HG03175 (cell line): ENCODE measurements around the gene NPLOC4.
"Not testable (repeated sequence)": the region's sequence is repeated elsewhere in the genome, so short reads cannot be mapped to it uniquely, and the experiment has no call there.

Experiments used
- ATAC-seq: cut with Tn5 transposase; IDR thresholded peaks from one replicate; pipeline ENCODE4 v1.9.1; 2021; ENCODE audit warnings: mild to moderate bottlenecking, moderate library complexity; ENCODE audit not compliant: unreplicated experiment

Gene NPLOC4

DNA sequence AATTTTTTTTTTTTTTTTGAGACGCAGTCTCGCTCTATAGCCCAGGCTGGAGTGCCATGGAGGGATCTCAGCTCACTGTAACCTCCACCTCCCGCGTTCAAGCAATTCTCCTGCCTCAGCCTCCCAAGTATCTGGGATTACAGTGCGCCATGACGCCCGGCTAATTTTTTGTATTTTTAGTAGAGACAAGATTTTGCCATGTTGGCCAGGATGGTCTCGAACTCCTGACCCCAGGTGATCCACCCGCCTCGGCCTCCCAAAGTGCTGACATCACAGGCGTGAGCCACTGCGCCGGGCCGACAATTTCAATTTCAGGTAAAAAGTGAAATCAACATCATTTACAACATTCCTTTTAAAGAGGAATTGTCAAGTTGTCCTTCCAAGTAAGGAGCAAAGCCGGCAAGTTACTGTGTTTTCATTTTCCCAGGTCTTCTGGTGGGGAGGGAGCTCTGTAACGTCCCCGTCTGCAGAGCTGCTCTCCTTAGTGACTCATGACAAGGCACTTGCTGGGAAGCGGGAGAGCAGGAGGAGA, 873 bp downstream of the NPLOC4 start:
- peak; percentile 20 for ATAC-seq

DNA sequence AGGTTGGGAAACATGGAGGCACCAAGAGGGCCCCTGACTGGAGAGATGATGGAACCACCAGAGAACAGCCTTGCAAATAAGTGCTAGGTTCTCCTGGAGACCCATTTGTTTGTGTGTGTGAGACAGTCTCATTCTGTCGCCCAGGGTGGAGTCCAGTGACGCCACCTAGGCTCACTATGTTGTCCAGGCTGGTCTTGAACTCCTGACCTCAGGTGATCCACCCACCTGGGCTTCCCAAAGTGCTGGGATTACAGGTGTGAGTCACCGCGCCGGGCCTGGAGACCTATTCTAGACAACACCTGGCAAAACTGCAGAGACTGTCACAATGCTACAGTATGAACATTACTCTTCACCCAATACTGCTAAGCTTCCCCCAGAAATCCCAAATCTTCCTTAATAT, 1.5 kb downstream of the NPLOC4 start:
- ATAC-seq = no peak

DNA sequence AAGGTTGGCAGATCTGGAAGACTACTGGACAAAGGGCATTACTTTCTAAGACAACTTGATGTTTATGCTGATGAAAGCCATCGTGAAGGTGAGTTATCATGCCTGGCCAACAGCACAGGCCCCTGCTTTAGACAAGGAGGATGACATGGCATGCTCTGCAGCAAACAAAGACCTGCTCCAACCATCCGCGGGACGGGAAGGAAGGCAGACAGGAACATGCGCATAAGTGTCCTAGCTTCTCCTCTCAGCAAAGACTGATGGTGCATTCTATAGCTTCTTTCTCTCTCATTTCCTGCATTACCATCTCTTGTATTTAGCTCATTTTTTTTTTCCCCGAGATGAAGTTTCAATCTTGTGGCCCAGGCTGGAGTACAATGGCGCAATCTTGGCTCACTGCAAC, 5.4 kb downstream of the NPLOC4 start:
- ATAC-seq = no peak

DNA sequence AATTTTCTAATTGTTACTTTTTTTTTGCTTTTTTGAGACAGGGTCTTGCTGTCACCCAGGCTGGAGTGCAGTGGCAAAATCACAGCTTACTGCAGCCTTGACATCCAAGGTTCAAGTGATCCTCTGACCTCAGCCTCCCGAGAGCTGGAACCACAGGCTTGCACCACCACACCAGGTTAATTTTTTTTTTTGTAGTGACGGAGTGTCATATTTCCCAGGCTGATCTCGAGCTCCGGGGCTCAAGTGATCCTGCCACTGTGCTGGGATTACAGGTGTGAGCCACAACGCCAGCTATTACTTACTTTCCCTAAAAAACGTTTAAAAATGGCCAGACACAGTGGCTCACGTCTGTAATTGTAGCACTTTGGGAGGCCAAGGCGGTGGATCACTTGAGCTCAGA, 6.6 kb downstream of the NPLOC4 start:
- no peak for ATAC-seq

DNA sequence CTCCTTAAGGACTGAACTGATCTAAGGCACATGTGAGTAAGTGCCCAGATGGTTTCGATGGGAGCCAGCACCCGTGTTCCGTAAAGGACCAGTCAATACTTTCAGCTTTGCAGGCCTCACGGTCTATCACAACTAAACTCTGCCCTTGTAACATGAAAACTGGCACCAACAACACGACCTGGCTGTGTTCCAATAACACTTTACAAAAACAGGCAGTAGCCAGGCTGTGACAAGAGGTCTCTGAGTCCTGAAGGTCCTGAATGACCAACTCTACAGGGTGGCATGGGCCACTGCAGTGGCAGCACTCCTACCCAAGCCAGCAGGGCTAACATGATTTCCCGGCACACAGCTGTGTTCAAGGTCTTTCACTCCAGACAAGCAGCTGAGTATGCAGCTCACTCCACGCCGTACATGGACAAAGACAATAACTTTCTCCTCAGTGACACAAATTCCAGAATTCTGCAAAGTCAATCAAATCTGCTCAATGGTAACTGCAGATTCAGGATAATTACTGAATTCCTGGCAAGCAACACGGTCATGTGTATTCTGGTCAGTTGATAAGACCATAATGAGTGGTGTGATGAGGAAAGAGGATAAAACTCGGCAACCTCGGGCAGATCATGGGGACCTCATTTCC, 15.3 kb downstream of the NPLOC4 start:
- no peak for ATAC-seq

DNA sequence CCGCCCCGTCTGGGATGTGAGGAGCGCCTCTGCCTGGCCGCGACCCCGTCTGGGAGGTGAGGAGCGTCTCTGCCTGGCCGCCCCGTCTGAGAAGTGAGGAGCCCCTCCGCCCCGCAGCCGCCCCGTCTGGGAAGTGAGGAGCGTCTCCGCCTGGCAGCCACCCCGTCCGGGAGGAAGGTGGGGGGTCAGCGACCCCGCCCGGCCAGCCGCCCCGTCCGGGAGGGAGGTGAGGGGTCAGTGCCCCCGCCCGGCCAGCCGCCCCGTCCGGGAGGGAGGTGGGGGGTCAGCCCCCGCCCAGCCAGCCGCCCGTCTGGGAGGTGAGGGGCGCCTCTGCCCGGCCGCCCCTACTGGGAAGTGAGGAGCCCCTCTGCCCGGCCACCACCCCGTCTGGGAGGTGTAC, 18.6 kb downstream of the NPLOC4 start:
- not testable (repeated sequence) for ATAC-seq

DNA sequence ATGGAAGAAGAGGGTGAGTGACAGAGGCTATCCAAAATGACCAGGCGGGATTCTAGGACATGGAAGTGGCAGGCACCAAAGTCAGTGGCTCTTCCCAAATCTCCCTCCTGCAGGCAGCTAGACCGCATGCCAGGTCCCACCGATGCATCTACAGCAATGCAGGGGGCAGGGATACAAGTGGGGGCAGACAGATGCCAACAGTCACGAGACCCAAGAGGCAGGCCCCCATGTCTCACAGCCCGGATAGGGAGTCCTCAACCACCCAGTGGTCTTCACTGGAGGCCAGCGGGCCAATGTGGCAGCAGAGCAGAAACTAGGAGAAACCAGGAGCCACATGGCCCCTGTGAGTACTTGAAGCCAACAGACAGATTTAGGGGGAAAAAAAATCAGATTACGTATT, 20.0 kb downstream of the NPLOC4 start:
- ATAC-seq = no peak

DNA sequence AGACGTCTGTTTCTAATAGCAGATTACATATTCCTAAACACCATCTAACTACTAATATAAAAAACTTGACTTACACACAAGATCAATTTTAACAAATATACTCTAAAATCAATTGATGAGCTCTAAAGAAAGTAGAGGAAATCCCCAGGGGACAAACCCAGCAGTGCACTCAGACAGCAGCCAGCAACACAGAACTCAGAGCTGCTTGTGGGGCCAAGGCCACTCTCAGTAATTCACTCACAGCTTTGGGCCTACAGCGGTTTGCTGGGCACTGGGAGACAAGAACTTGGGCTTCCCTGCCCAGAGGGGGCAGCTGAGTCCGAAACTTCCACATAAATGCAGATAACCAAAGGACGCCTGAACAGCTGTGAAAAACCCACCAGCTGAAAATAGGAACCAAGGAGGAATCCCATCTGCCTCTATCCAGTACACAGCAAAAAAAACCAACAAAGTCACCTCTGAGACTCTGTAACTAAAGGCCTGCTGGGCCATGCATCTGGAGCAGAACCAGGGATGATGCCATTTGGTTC, 21.4 kb downstream of the NPLOC4 start:
- no peak for ATAC-seq

DNA sequence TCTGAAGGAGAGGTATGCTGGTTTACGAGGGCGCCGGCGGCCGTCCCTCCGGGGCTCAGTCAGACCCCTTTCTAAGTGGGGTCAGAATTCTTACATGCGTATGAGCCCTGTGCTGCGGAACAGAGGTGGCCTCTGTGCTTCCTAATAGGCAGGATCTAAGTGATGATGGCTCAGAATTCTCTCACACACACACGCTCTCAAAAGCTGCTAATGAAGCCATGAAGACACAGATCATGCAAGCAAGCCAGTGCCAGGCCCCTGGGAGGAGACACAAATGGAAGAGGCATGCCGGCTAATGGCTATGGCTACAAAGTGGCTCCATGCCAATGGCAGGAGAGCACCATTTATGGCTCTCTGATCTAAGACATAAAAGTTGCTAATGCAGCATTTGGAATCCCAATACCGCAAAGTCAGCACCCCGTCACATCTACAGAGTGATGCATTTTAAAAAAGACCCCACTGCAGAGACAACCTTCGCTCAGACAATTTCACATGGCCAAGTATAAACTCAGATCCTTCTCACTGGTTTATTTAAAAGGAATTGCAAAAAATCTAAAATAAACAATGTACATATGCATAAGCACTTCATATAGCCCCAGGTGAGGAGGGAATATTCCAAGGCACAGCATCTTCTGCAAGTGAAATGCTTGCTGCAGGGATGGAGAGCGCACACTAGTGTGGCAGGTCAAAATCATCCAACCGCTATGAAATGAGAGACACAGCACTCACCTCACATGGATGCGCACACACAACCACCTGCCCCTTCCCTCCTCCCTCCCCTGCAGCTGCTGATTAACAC, 24.5 kb downstream of the NPLOC4 start:
- no peak for ATAC-seq

DNA sequence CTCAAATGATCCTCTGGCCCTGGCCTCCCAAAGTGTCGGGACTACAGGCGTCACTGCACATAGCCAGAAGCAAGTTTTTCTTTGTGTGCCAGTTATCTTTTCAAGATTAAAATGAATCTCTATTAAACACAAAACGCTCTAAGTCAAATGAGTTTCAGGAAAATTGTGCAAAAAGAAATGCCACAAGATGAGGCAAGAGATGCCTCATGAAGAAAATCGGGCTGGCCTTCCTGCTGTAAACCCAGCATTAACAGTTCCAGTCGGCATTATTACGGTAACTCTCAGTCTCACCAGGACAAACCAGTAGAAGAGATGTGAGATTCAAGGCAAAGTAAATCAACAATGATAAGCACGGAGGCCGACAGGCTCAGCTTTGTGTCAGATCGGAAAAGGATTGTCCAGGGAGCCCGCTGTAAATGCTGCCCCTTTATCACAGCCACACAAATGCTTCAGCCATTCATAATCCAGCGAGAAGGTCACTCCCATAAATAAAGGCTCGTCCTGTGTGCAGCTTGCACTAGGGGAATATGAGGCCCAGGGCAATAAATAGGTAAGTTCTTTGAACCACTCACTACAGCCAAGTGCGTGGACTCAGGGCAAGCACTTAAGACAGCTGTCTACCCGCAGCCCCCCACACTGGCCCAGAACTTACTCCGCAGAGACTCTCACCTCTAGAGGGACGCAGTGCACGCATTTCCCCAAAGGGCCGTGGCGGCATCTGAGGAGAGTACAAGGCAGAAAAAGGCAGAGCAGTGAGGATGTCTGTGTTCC, 27.2 kb downstream of the NPLOC4 start:
- no peak for ATAC-seq

DNA sequence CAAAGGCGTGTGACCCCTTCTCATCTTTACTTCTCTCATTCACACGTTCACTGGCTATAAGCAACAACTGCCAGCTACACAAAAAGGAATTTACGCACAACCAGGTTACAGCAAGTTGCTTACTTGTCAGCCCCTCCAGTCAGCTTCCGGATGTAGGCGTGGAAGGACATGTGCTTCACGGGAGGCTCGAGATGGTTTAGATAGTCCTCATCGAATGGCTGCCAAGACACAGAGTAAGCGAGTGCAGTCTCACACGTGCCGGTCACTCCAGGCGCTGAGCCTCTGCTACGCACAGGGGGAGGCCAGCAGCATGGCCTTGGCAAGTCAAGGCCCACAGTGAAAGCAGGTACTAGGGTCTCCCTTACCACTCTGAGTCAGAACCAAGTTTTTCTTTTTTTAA, 28.3 kb downstream of the NPLOC4 start:
- ATAC-seq = no peak

DNA sequence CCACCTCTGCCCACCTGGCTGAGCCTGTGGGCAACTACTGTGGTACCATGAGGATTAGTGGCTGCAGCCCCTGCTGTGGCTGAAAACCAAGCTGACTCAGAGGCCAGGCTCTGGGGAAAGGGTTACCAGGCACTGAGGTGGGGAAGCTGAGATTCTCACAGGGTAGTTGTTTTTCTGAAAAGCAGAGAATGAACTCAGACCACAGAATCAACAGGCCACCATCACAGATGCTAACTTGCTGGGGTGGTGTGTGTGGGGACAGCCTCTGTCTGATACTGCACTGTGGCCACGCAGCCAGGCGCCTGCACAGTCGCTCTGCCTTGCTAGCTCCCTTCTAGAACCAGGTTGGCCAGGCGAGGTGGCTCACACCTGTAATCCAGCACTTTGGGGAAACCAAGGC, 28.8 kb downstream of the NPLOC4 start:
- no peak for ATAC-seq

DNA sequence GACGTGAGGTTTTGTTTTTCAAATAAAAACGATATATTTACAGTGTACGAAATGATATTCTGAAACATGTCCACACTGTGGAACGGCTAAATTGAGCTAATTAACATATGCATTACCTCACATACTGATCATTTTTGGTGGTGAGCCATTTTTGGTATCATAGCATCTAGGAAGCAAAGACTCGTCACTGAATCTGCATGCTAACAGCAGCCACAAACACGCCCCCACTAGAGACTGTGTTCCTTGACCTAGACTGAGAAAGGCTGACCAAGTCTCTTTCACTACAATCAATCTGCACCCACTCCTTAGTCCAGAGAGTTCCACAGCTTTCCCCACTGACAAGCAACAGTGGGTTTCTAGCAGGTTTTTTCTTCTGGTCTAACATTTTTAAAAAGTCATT, 29.5 kb downstream of the NPLOC4 start:
- no peak for ATAC-seq

DNA sequence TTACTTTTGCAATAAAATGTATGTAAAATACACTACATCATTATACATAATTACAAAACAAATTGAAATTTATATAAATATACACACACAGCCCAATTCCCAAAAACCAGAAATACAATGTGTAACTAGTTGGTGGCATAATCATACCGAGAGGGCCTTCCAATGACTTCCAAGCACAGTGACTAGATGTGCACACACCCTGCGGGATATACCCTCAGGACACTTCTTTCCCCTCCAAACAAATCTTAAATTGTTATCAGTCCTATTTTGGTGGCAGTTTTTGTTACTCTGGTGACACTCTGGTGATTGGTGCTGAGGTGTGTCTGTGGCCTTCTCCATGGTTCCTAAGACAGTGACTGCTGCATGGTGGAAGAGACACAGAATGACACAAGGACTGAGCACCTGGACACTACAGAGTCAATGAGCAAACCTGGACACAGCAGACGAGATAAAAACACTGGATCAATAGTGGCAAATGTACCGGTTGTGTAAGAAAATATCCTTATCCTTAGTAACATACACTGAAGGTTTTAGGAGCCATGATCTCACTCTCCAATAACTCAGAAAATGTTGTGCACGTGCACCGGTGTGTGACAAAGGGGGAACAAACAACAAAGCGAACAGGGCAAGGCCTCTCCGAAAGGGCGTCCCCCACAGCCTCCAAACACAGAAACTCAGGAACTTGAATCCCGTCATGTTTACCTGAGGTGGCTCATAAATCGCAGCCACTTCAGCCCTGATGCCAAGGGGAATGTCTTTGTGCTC, 32.9 kb downstream of the NPLOC4 start:
- no peak for ATAC-seq

DNA sequence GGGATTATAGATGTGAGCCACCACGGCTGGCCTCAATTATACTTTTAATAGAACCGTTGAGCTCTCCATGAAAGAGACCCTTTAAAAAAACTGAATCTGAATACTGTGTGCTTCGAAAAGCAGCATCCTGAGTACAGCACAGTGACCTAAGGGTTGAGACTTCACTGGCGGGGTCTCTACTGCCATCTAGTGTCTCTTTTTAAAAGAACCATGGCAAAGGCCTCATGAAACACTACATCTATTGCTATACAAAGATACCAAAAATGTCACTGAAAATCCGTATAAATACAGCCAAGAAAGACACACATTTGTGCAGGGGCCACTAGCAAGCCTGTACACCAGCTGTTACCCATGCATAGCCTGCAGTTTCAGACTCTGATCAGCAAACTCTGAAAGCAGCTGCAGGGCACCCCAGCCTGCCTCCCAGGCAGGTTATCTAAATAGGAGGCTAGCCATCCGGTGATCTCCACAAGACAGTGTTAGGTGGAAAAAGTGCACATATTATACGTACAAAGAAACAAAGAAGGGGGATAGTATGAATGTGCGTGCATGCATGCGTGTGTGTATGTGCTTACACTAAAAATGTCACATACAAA, 35.3 kb downstream of the NPLOC4 start:
- no peak for ATAC-seq

DNA sequence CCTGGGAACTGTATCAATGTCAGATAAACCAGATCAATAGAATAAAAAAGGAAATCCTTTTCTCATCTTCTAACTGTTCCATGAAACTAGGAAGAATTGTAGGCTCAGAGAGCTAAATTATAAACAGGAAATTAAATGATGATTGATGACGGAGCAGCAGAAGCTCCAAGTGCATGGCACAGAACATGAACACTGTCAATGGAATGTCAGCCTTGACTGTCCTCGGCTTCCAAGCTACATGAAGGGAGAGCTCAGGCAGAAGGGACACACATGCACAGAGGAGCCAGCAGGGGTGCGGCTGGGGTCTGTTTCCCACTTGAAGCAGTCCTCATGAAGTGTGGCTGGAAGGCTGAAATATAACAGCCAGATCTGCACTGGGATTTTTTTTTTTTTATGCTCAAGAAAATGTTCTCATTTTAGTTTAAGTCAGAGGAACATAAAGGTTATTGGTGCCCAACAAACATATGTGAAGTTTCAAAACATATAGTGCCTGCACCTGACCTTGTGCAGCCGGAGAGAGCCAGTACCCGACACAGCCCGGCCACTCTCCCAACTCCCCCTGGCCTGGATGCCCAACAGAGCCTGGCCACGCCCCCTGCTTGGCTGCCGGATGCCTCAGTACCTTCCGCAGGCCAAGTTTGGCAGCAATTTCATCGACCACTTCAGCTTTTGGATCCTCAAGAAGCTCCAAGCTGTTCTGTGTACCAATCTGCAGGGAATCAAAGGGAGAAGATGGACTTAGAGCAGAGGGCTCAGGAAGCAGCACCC, 37.0 kb downstream of the NPLOC4 start:
- ATAC-seq = no peak

DNA sequence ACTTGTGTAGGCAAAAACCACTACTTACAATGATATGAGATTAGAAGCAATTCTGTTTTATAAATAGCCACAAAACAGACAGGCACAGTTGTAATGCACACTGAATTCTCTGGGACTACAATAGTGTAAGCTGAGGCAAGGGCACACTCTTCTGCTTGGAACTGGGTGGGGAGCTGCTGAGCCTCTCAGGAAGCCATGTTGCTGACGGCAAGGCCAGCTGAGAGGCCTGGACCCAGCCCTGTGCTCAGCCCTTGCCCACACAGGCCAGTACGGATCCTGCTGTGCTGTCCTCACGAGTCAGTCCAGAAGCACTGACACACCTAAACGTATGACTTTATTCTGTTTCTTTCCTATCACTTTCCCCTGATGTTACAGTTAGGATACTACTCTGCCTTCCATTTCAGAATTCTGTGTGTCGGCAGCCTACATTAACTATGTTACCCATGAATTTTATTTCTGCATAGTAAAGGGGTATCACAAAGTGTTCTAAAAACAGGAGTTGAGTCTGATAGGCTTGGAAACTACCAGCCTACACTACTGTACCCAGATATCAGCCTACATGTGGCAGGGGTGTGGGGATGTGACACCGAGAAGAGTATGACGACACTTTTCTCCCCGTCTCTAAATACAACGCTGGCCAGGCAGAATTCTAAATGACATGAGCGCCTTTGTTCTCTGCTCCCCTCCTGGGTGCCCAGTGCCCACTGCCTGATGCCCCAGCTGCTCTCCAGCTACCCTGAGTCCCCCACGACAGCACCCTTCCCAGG, 43.6 kb downstream of the NPLOC4 start:
- no peak for ATAC-seq

DNA sequence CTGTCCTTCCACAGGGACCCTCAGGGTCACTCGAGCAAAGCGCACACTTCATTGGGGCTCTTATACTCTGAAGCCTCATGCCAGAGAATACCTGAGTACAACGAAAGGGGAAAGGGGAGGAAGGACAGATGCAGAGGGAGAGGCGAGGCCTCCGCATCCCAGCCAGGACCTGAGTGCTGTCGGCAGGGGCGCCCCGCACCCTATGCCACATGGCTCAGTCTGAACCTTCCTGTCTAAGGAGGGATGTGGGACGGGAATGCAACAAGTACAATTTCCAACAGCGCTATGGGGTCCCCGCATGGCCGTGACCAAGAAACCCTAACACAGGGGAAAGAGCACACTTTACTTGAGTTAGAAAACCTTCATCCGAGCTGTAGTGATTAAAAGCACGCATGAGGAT, 44.9 kb downstream of the NPLOC4 start:
- ATAC-seq = no peak

DNA sequence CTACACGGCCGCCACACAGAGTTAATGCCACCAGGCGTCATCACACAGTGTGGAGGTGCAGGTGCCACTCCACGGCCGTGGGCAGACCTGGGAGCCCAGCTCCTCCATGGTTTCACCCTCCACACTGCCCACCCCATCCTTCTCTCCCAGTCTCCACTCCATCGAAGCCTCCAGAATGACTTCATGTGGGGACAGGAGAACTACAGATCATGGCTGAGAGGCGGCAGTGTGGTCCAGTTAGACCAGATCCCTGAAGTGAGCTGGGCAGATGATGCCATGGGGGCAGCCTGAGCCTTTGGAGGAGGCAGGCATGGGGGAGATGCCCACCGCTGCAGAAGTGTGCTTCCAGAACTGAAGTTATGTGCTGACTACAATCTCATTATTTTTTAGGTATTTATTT, 46.8 kb downstream of the NPLOC4 start:
- ATAC-seq = no peak
